ENCODE measurements around the gene TBX2.

DNA sequence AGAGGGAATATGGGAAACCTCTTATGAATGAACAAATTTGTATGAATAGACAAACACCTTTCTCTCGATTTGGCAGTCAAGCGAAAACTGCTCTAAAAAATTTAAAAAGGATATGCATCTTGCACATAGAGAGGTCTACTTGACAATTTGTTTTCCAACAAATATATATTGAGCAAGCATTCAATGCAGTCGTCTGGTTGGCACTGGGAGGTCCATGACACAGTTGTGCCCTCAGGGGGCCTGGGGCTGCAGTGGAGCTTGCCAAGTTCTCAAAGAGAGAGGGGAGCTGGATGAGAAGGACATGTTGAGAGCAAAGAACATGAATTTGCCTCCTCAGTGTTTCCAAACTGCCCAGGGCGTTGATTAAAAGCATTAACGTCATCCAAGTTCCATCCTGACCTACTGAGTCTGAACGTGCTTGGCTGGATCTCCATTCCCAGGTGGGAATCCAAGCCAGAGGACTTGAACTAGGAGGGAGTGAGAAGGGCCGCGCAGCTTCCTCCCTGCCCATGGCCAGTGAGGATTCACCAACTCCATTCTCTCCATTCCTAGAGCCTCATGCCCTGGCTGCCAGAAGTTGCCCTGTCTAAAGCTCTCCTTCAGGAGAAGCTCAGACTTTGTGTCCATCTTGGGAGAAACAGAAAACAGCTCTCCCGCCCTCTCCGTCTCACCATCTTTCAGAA lies 24.5 kb downstream of the TBX2 start:
- no peak for TF ChIP-seq MYC (CRISPR knock-in tag; IDR thresholded peaks at IDR 0.05; ENCODE audit: borderline replicate concordance)
- TF ChIP-seq ZHX1 (CRISPR knock-in tag; IDR thresholded peaks at IDR 0.05; ENCODE audit: low read depth) = no peak
- TF ChIP-seq, protein P1, sequence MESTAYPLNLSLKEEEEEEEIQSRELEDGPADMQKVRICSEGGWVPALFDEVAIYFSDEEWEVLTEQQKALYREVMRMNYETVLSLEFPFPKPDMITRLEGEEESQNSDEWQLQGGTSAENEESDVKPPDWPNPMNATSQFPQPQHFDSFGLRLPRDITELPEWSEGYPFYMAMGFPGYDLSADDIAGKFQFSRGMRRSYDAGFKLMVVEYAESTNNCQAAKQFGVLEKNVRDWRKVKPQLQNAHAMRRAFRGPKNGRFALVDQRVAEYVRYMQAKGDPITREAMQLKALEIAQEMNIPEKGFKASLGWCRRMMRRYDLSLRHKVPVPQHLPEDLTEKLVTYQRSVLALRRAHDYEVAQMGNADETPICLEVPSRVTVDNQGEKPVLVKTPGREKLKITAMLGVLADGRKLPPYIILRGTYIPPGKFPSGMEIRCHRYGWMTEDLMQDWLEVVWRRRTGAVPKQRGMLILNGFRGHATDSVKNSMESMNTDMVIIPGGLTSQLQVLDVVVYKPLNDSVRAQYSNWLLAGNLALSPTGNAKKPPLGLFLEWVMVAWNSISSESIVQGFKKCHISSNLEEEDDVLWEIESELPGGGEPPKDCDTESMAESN (CRISPR knock-in tag; conservative IDR thresholded peaks at IDR 0.05) = no peak
- no peak for TF ChIP-seq TEF (CRISPR knock-in tag; IDR thresholded peaks at IDR 0.05)
- no peak for TF ChIP-seq ZFX (CRISPR knock-in tag; IDR thresholded peaks at IDR 0.05; ENCODE audit: low read depth)
- no peak for TF ChIP-seq TBL1XR1 (IDR thresholded peaks at IDR 0.05; ENCODE audit: borderline replicate concordance, low read length, partially characterized antibody)
